H54 (cell line): ENCODE results near the gene RXFP1.
A peak's percentile ranks its signal among the peaks of the same experiment; 100 is the strongest.
"Not testable (repeated sequence)": the region's sequence is repeated elsewhere in the genome, so short reads cannot be mapped to it uniquely, and the experiment has no call there.

Experiments
- DNase-seq: peaks from one replicate; pipeline ENCODE4 v3.0.0; 2011; ENCODE audit warnings: low spot score, mixed read lengths; ENCODE audit not compliant: insufficient read length
- FAIRE-seq: peaks from 3 replicates; lab custom pipeline; 2011; peaks lifted over from hg19 to GRCh38; lab: Jason Lieb, UNC
- POLR2A ChIP-seq: IDR thresholded peaks from 2 replicates; pipeline ENCODE4 v1.6.1; 2011; ENCODE audit warnings: low read depth, mild to moderate bottlenecking, low read length

The RXFP1 gene

DNA sequence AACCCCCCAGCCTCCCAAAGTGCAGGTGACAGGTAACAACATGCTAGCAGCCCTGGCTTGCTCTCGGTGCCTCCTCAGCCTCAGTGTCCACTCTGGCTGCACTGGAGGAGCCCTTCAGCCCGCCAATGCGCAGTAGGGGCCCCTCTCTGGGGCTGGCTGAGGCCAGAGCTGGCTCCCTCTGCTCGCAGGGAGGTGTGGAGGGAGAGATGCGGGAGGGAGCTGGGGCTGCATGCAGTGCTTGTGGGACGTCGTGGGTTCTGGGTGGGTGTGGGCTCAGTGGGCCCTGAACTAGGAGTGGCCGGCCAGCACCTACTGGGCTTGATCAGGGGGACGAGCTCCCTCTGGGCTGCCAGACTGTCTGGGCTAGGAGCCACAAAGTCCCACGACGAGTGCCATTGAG is 135.6 kb downstream of the RXFP1 start:
- no peak for TF ChIP-seq POLR2A
- FAIRE-seq, result no peak
- no peak for DNase-seq

DNA sequence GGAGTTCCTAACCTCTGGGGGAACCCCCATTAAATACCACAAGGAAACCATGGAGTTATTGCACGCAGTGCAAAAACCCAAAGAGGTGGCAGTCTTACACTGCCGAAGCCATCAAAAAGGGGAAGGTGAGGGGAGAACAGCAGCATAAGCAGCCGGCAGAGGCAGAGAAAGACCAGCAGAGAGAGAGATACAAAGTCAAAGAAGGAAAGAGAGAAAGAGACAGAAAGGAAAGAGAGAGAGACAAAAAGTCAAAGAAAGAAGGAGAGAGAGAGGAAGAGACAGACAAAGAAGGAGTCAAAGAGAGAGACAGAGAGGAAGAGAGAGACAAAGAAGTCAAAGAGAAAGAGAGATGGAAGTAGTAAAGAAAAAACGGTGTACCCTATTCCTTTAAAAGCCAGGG is 141.6 kb downstream of the RXFP1 start:
- FAIRE-seq, DNase-seq: not testable (repeated sequence)

DNA sequence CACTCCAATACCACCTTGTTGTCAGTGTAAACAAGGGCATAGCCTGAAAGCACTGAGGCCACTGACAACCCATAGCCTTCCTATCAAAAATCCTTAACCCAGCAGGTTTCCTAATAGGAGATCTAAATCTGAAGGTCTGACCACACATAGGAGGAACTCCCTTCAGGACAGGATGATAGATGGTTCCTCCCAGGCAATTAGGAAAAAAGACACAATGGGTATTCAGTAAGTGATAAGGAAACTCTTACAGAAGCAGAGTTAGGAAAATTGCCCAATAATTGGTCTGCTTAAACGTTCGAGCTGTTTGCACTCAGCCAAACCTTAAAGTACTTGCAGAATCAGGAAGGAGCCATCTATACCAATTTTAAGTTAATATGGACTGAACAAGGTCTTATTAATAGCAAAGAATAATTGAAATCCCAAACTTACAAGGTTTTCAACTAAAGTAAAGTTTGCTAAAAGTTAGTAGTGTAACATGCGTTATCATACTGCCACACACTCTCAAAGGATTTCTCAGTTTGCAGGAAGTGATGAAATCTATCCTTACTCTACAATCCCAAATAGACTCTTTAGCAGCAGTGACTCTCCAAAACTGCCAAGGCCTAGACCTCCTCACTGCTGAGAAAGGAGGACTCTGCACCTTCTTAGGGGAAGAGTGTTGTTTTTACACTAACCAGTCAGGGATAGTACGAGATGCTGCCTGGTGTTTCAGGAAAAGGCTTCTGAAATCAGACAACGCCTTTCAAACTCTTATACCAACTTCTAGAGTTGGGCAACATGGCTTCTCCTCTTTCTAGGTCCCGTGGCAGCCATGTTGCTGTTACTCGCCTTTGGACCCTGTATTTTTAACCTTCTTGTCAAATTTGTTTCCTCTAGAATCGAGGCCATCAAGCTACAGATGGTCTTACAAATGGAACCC is 142.3 kb downstream of the RXFP1 start:
- DNase-seq, FAIRE-seq: not testable (repeated sequence)

DNA sequence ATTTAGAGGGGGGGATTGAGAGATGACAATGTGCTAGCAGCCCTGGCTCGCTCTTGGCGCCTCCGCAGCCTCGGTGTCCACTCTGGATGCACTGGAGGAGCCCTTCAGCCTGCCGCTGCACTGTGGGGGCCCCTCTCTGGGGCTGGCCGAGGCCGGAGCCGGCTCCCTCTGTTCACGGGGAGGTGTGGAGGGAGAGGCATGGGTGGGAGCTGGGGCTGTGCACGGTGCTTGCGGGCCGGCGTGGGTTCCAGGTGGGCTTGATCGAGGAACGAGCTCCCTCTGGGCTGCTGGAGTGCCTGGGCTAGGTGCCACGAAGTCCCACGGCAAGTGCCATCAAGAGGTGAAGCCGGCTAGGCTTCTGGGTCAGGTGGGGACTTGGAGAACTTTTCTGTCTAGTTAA is 143.1 kb downstream of the RXFP1 start:
- no peak for FAIRE-seq
- DNase-seq, result no peak
- no peak for TF ChIP-seq POLR2A

DNA sequence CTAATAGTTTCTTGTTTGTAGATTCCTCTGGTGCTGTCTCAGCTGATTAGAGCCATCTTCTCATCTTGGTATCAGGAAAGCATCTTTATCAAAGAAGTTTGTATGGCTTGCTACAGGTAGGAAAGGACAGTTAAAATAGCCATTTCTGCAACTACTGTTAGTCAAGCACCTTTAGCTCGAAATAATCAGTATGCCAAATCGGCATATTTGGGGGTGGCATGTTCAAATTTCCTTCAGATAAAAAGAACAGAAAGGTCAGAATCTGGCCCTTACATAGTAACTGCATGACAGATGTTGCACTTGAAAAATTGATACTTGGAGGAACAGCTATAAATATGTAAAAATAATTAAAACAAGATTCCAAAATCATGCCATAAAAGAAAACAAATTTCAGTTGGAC is 145.2 kb downstream of the RXFP1 start:
- FAIRE-seq, result no peak
- no peak for TF ChIP-seq POLR2A
- no peak for DNase-seq

DNA sequence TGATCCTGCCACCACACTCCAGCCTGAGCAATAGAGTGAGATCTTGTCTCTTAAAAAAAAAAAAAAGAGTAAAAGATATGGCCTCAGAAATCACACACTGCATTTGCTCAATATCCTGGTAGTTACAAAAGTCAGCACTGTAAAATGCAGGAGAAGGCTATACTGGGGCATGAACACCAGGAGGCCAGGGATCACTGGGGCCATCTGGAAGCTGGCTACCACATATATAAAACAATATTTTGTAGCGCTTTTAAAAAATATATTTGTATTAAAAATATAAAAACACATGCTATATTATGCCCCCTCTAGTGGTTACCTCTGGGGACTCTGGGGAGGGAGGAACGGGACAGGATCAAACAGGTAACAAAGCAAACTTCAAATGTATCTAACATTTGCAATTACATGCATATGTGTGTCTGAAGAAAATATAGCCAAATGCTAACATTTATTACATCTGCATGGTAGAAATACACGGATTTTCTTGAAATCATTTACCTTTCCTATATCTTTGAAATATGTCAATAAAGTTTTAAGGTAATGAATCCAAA is 146.0 kb downstream of the RXFP1 start:
- TF ChIP-seq POLR2A, result no peak
- FAIRE-seq (no peak), DNase-seq (no peak)

DNA sequence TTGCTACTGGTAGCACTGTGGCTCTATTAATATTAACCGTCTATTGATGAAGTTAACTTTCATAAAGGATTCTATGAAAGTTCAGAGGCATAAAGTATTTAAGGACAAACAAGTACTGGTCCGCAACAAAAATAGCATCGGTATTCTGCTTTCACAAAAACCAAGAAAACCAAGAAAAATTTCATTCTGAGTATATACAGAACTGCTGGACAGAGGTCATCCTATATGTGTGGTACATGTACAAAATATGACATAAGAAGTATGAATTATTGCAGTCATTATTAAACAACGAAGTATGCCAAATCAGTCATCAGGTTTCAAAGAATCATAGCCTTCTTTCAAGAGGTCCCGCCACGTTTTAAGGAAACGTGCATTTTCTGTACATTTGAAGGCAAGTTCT is 147.6 kb downstream of the RXFP1 start:
- no peak for DNase-seq
- no peak for TF ChIP-seq POLR2A
- no peak for FAIRE-seq

DNA sequence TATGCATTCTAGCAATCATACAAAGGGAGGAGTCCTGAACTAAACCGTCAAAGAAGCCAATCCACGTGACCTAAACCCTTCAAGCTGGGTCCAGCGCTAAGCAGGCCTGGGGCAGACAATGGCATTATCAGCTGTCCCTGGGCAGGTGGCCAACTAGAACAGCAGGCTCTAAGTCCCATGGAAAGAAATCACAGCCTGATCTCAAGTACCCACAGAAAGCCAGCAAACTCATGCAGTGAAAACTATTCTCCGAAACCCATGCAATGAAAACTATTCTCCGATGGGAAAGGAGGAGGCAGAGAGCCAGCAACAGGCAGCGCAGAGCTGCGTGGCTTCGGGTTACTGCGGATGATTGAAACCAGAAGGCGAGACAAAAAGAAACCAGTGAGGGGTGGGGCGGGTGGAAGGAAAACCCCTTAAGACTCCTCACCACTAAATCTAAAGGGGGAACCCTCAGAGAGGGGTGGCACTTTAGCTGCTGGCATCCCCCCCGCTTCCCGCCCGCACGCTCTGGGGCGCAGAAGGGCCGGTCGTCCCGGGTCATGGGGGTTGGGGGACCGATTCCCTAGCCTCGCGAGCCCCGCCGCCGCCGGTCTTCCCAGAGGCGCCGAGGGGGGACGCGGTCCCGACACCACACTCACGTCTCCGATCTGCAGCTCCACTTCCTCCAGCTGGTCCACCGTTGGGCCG is 149.4 kb downstream of the RXFP1 start:
- FAIRE-seq, result peak; percentile 36
- peak; percentile 7; the same call in 1 of the 2 replicates for TF ChIP-seq POLR2A
- peak; percentile 8 for DNase-seq

DNA sequence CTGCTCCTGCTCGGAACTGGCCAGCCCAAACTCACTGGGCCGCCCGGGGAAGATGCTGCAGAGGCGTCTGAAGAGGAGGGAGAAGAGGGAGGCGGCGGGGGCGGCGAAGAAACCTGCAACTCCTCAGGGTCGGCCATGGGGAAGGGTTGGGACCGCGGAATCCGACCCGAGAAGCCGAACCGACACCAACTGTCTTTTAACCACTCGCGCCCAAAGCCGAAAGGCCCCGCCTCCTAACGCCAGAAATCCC is 149.9 kb downstream of the RXFP1 start, which contains the start of gene C4orf46:
Gene C4orf46, minus strand, starts transcription at position 223 of the 250 bp plus-strand sequence. Its CDS starts 86 bp downstream, at position 137.
- peak; percentile 34; the same call in 1 of the 2 replicates for TF ChIP-seq POLR2A
- no peak for FAIRE-seq
- no peak for DNase-seq

DNA sequence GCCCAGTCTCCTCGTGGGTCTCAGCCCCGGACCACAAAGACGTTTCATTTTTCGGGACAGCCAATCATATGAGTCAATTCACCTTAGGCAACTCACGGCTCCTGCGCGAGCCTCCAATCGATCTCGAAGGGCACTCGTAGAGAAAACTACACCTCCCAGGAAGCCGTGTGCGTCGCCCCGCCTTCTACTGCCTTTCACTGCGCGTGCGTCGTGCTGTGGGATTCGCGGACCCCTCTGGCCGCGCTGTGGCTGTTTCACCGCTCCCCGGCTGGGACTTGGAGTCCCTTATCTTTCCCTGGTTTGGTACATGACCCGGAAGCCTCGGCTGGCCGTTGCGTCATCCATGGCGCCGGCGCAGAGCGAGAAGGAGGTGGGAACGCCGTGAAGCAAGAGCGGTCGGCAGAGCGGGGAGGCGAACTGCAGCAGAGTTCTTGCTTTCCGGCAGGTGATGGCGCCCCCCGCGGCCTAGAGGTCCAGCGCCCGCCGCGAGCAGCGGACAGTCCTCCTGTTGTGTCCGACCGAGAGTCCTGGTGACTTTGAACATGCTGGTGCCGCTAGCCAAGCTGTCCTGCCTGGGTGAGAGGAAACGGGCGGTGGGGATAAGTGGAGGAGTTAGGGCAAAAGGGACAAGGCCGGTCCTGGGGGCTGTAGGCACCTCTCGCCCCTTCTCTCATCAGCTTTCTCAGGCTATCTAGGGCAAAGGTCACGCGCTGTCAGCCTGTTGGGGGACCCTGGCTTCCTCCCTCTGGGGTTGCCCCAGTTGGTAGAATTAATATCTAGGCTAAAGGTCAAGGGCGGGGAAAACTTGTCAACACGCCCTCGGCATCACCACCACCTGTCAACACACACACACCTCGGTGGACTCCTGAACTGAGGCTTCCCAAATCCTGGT is 150.5 kb downstream of the RXFP1 start, which contains the start of gene ETFDH:
Gene ETFDH, plus strand, starts transcription at position 382 of the 892 bp plus-strand sequence. Its CDS starts 161 bp downstream, at position 543.
- DNase-seq, result peak; percentile 76
- peak; percentile 89 for FAIRE-seq
- peak; percentile 54 for TF ChIP-seq POLR2A

DNA sequence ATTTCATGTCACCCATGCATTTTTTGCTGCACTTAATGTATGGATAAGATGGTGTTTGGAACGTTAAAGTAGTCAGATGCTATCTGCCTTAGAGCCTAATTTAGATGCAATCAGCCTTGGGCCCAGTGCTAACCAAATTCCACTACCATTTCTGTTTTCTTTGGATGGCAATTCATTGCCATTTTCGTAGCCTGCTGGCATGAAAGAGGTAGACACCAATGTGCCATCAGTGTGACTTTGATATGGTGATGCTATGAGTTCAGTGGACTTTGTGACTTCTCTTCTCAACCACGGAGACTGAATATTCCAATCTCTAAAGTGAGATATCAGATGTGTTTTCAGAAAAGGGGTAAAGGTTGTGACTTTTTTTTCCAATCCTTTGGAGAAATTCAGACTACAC is 152.0 kb downstream of the RXFP1 start:
- no peak for TF ChIP-seq POLR2A
- DNase-seq, result no peak
- no peak for FAIRE-seq

DNA sequence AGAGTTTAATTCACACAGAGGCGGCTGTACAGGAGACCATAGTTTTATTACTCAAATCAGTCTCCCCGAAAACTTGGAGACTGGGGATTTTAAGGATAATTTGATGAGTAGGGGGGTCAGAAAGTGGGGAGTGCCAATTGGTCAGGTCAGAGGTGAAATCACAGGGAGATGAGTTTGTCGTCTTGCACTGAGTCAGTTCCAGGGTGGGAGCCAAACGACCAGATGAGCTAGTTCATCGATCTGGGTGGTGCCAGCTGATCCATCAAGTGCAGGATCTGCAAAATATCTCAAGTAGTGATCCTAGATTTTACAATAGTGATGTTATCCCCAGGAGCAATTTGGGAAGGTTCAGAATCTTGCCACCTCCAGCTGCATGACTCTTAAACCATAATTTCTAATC is 154.4 kb downstream of the RXFP1 start:
- DNase-seq (no peak), FAIRE-seq (no peak)
- TF ChIP-seq POLR2A, result no peak

DNA sequence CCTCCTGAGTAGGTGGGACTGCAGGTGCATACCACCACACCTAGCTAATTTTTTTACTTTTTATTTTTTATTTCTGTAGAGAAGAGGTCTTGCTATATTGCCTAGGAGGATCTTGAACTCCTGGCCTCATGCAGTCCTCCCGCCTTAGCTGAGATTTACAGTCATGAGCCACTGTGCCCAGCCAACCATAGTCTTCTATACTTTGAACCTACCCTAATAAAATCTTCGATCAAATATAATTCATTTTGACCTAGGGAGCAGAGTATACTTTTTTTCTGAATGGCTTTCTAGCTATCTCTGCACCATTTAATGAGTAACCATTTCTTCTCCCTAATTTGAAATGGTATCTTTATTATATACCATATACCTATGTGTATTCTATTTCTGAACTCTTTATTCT is 157.1 kb downstream of the RXFP1 start:
- no peak for FAIRE-seq
- TF ChIP-seq POLR2A, result no peak

More for the DNA sequence above, 157.1 kb downstream of the RXFP1 start:
- no peak for DNase-seq
